Measurements from ENCODE around the gene NUMA1. TPM values are rescaled to one million over a fixed set of nuclear protein-coding genes. Genes with fewer than 3 reads are reported as not detected.

Gene NUMA1, protein sequence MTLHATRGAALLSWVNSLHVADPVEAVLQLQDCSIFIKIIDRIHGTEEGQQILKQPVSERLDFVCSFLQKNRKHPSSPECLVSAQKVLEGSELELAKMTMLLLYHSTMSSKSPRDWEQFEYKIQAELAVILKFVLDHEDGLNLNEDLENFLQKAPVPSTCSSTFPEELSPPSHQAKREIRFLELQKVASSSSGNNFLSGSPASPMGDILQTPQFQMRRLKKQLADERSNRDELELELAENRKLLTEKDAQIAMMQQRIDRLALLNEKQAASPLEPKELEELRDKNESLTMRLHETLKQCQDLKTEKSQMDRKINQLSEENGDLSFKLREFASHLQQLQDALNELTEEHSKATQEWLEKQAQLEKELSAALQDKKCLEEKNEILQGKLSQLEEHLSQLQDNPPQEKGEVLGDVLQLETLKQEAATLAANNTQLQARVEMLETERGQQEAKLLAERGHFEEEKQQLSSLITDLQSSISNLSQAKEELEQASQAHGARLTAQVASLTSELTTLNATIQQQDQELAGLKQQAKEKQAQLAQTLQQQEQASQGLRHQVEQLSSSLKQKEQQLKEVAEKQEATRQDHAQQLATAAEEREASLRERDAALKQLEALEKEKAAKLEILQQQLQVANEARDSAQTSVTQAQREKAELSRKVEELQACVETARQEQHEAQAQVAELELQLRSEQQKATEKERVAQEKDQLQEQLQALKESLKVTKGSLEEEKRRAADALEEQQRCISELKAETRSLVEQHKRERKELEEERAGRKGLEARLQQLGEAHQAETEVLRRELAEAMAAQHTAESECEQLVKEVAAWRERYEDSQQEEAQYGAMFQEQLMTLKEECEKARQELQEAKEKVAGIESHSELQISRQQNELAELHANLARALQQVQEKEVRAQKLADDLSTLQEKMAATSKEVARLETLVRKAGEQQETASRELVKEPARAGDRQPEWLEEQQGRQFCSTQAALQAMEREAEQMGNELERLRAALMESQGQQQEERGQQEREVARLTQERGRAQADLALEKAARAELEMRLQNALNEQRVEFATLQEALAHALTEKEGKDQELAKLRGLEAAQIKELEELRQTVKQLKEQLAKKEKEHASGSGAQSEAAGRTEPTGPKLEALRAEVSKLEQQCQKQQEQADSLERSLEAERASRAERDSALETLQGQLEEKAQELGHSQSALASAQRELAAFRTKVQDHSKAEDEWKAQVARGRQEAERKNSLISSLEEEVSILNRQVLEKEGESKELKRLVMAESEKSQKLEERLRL (N-terminal part only)
- total RNA-seq, result 105 and 106 TPM in 2 replicates

DNA sequence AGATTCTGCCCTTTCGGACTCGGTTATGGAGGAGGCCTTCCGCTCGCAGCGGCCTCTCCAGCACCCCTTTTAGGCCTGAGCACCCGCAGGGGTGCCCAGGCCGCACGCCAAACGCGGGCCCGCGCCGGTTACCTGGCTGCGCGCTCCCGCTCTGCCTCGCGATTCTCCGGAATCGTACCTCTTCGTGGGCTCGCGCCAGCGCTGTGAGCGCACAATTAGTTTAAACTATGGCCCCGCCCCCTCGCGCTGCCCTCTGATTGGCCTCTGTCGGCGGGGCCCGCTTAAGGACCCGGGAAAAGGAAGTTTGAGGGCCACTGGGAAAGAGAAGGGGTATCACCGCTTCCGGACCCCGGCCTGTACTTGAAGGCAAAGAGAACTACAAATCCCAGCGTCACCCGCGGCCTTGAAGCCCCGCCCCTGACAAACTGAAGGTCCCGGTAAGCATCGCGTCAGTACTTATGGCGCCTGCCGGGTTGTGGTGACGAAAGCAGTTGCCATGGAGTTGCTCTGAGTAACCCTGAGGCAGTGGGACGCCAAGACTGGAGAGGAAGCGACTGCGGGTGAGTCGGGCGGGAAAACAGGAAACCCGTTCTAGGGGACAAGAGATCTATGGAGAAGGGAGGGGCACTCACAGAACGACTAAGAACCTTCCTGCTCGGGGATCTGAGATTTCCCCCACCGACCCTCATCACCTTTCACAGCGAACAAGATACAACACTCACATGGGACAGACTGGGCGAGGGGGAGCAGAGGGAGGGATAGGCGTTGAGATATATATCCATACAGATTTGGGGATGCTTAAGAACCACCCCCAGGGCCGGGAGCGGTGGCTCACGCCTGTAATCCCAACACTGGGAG is at the start of gene NUMA1, which contains the start of gene LRRC51:
Gene NUMA1, minus strand, starts transcription at position 217 of the 858 bp plus-strand sequence. CDS start 44,599 bp downstream, outside the sequence.
Gene LRRC51, plus strand, starts transcription at position 525 of the 858 bp plus-strand sequence. CDS start 8,234 bp downstream, outside the sequence.

DNA sequence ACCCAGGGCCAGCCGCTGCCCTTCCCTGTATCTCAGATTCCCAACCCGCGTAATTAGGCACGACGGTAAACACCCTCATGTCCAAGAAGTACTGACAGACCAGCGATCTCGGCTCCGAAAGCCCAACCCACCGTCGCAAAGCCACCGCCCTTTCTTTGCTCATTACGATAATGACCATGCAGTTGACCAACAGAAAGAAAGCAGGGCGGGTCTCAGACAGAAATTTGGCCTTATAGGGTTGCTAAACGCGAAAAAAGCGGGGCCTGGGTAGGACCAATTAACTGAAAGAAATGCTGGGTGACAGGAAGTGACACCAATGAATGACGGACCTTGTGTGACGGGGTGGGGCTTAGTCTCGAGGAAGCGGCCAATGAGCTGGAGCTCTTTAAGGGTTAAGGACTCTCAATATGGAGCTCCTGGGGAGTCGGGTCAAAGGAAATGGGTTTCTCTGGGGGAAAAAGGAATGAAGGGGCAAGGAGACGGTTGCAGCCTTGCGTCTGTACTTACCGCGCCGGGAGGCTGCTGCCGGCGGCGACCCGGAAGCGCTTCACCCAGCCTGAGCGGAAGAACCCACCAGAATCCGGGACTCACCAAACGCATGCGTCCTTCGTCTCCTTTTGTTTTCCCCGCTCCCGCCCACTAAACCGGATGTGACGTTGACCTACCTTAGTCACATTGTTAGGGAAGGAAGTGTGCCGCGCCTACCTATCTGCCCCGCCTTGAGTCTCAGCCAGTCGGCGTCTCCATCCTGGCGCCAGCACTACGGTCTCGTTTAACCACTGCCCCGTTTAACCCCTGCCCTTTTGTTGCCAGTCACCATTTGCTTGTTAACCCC is 32.0 kb upstream of the NUMA1 start, which contains the start of gene ANAPC15:
Gene ANAPC15, minus strand, starts transcription at position 553 of the 835 bp plus-strand sequence. CDS start 1,419 bp downstream, outside the sequence.

DNA sequence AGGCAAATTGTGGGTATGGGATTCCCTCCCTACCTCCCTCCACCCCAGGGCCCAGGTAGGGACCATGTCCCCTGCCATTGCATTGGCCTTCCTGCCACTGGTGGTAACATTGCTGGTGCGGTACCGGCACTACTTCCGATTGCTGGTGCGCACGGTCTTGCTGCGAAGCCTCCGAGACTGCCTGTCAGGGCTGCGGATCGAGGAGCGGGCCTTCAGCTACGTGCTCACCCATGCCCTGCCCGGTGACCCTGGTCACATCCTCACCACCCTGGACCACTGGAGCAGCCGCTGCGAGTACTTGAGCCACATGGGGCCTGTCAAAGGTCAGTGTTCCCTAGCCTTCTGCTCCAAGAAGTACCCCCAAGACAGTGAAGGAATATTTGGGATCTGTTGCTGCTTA is 25.5 kb upstream of the NUMA1 start, which contains the start of gene TOMT:
Gene TOMT, plus strand, starts transcription at position 37 of the 400 bp plus-strand sequence. Its CDS starts 28 bp downstream, at position 65.

DNA sequence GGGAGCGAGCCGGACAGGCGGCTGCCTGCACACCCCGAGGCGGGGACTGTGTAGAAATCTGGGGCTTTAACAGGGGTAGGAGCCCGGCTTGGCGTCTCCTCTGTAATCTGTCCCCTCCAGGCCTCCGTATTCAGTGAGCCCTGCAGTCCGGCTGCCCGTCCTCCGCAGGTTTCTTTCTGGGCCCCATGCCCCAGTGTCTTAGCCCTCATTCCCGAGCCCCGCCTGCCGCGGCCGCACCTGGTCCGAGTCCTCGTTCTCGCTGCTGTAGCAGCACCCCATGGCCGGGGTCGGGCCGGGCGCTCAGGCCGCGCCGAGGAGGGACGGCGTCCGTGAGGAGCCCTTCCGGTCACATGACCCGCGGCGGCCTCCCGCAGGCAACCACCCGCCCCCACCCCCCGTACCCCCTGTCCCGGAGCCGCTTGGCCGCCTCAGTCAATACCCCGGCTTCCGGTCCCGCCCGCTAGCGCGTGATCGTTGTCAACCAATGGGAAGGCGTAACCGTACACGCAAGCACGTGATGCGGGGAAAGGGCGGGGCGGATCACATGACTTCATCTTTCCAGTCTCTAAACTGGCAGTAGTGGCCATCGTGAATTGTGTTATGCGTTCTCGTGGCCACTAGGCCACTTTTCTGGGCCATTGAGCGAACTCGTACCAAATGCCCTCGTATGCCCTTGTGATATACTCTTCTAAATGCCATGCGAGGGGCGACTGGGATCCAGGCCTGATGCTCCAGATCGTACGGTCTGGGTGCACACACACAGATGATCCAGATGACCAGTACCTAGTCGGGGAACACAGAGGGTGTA is 22.8 kb upstream of the NUMA1 start, which contains the start of gene LAMTOR1:
Gene LAMTOR1, minus strand, starts transcription at position 352 of the 808 bp plus-strand sequence. Its CDS starts 73 bp downstream, at position 279.

DNA sequence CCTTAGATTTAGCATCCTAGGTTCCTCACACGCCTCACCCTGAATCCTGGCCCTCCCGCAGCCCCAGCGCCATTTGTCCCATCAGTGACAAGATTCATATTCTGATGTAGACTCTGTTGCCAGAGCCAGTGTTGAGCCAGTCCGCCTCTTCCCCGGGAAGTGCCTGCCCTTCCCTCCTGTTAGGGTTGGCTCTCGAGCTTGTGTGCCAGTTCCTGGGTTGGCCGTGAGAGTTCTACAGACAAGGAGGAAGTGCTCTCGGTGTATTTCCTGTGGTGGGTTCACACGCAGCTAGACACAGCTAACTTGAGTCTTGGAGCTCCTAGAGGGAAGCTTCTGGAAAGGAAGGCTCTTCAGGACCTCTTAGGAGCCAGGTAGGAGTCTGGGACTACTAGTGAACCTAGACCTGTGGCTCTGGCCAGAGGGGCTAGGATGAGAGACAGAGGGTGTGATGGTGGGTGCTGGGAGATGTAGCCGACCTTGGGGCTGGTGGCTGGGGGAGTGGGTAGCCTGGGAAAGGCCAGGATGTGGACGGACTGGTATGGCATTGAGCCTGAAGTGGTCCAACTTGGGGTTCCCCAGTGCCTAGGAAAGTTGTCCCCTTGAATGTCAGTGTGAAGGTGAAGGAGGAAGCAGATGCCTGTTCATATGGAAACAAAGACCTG is 81.6 kb downstream of the NUMA1 start, which contains the start of gene IL18BP:
Gene IL18BP, plus strand, starts transcription at position 261 of the 662 bp plus-strand sequence. CDS start 1,076 bp downstream, outside the sequence.

Other genes starting within 250 kb of the NUMA1 start
- not detected in 2 replicates for gene DEFB108B, start 247.3 kb downstream of the NUMA1 start, total RNA-seq
- gene DEFB131B, start 202.1 kb downstream of the NUMA1 start, total RNA-seq, result not detected in 2 replicates
- 7.0 and 10.1 TPM in 2 replicates for gene XNDC1N, start 151.9 kb downstream of the NUMA1 start, total RNA-seq
- 14.4 and 23.4 TPM in 2 replicates for gene RNF121, start 151.5 kb downstream of the NUMA1 start, total RNA-seq
- gene IL18BP, start 81.6 kb downstream of the NUMA1 start, total RNA-seq, result 0.95 and 1.2 TPM in 2 replicates
- gene LRRC51, start 308 bp upstream of the NUMA1 start, total RNA-seq, result 5.2 and 8.0 TPM in 2 replicates
- gene LAMTOR1, start 22.8 kb upstream of the NUMA1 start, total RNA-seq, result 164 and 204 TPM in 2 replicates
- not detected in 2 replicates for gene TOMT, start 25.4 kb upstream of the NUMA1 start, total RNA-seq
- gene ANAPC15, start 32.2 kb upstream of the NUMA1 start, total RNA-seq, result 43.7 and 71.2 TPM in 2 replicates
- 11.0 and 19.8 TPM in 2 replicates for gene FOLR3, start 55.2 kb upstream of the NUMA1 start, total RNA-seq
- gene FOLR1, start 111.6 kb upstream of the NUMA1 start, total RNA-seq, result not detected in 2 replicates
- not detected in 2 replicates for gene FOLR2, start 136.3 kb upstream of the NUMA1 start, total RNA-seq
- 31.4 and 33.3 TPM in 2 replicates for gene INPPL1, start 144.2 kb upstream of the NUMA1 start, total RNA-seq
- gene PHOX2A, start 163.6 kb upstream of the NUMA1 start, total RNA-seq, result not detected in 2 replicates

Measured in hair follicular keratinocyte (primary cell).